ENCODE results near the gene C3orf22. TPM values are rescaled to one million over a fixed set of nuclear protein-coding genes. Genes with fewer than 3 reads are reported as not detected.
"Not testable (repeated sequence)": the region's sequence is repeated elsewhere in the genome, so short reads cannot be mapped to it uniquely, and the experiment has no call there.

The C3orf22 gene
- total and polyA plus RNA-seq, 12 donors = 0.26 TPM; not detected in 11

DNA sequence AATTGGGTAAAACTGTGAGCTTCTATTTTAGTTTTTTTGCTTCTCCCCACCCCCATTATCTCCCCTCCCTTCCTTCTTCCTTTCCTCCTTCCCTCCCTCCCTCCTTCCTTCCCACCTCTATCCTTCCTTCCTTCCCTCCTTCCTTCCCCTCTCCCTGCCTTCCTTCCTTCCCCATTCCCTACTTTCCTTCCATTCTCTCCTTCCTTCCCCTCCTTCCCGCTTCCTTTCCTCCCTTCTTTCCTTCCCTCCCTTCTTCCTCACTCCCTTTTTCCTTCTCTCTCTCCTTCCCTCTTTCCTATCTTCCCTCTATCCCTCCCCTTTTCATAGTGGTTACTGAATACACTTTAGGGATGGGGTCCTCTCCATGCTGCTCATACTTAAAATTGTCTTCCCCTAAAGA lies 40.4 kb upstream of the C3orf22 start:
- Histone ChIP-seq H3K4me1 (no peaks in the 10 kb centered on the region), H3K27ac (no peak overlapping the region), H3K4me3 (no peak overlapping the region), H3K9me3 (peaks cover 0 to 5% (median 0%) of the 10 kb centered on the region in 11 donors), H3K27me3 (no peaks in the 10 kb centered on the region), H3K36me3 (peaks cover 0 to 18% (median 0%) of the 10 kb centered on the region in 9 donors)
- WGBS, 2 donors = 0 to 2% methylated on average over 1 of the region's 1 CpG
- ATAC-seq = no peak
- TF ChIP-seq, protein P1, sequence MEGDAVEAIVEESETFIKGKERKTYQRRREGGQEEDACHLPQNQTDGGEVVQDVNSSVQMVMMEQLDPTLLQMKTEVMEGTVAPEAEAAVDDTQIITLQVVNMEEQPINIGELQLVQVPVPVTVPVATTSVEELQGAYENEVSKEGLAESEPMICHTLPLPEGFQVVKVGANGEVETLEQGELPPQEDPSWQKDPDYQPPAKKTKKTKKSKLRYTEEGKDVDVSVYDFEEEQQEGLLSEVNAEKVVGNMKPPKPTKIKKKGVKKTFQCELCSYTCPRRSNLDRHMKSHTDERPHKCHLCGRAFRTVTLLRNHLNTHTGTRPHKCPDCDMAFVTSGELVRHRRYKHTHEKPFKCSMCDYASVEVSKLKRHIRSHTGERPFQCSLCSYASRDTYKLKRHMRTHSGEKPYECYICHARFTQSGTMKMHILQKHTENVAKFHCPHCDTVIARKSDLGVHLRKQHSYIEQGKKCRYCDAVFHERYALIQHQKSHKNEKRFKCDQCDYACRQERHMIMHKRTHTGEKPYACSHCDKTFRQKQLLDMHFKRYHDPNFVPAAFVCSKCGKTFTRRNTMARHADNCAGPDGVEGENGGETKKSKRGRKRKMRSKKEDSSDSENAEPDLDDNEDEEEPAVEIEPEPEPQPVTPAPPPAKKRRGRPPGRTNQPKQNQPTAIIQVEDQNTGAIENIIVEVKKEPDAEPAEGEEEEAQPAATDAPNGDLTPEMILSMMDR (IDR thresholded peaks at IDR 0.05) = no peak
- DNase-seq = no peak
- intact Hi-C loops (cut with DNase I) = no loop called here

DNA sequence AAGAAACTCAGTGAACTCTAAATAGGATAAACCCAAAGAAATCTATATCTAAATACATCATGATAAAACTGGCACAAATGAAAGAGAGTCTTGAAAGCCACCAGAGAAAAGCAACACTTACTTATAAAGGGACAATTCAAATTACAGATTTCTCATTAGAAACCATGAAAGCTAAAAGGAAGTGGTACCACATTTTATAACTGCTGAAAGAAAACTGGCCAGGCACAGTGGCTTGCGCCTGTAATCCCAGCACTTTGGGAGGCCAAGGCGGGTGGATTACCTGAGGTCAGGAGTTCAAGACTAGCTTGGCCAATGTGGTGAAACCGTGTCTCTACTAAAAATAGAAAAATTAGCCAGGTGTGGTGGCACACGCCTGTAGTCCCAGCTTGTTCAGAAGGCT lies 36.7 kb upstream of the C3orf22 start:
- H3K27ac ChIP-seq; DNase-seq; H3K27me3 ChIP-seq; ATAC-seq; intact Hi-C loops (cut with DNase I); H3K4me3 ChIP-seq; H3K4me1 ChIP-seq; H3K36me3 ChIP-seq: not testable (repeated sequence)
- peaks cover 0 to 11% (median 0%) of the 10 kb centered on the region in 11 donors for H3K9me3 ChIP-seq
- 91 to 96% methylated on average over 4 of the region's 4 CpGs for WGBS, 2 donors

DNA sequence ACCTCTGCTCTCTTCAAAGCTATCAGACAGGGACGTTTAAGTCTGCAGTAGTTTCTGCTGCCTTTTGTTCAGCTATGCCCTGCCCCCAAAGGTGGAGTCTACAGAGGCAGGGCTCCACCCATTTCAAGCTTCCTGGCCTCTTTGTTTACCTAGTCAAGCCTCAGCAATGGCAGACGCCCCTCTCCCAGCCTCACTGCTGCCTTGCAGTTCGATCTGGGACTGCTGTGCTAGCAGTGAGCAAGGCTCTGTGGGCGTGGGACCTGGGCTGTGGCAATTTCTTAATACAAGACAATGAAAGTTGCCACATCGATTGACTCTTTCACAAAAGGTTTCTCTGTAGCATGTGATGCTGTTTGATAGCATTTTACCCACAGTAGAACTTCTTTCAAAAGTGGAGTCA lies 32.8 kb upstream of the C3orf22 start:
- DNase-seq; H3K4me3 ChIP-seq; H3K27ac ChIP-seq; H3K36me3 ChIP-seq; H3K4me1 ChIP-seq; intact Hi-C loops (cut with DNase I); ATAC-seq; H3K27me3 ChIP-seq: not testable (repeated sequence)
- WGBS, 2 donors = 58 to 70% methylated on average over 5 of the region's 5 CpGs
- peaks cover 0 to 44% (median 0%) of the 10 kb centered on the region in 11 donors for H3K9me3 ChIP-seq

DNA sequence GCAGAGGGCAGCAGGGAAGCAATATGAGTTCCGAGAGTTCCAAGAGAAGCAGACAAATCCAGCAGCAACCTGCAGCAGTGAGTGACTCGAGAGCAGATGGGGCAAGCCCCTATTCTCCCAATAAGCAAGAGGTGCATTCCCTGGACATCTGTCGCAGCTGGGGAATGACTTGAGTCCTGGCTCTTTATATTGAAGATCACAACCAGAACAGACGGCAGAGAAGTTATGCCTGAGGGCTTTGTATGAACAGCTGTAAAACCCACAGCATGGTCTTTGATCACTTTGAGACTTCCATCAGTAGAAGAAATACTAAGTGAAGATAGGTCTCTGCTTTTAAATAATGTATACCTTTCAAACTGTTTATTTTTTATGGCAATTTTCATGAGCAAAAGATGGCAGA lies 23.6 kb upstream of the C3orf22 start:
- ATAC-seq (no peak), DNase-seq (no peak)
- 77 to 79% methylated on average over 4 of the region's 4 CpGs for WGBS, 2 donors

DNA sequence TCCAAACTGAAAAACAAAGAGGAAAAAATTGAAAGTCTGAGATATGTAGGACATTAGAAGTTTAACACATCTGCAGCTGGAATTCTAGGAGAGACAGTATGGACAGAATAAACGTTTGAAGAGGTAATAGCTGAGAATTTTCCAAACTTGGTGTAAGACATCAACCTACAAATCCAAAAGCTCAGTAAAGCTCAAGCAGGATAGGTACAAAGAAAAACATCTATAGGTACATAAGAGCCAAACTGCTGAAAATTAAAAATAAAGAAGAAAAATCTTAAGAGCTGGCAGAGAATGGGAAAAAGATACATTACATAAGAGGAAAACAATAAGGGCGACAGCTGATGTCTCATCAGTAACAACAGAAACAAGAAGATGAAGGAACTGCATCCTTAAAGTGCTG lies 22.8 kb upstream of the C3orf22 start:
- intact Hi-C loops (cut with DNase I) = no loop called here
- no peaks in the 10 kb centered on the region for H3K4me1 ChIP-seq
- TF ChIP-seq, protein P1 (IDR thresholded peaks at IDR 0.05) = no peak
- ATAC-seq = no peak
- no peak overlapping the region for H3K27ac ChIP-seq
- H3K27me3 ChIP-seq = no peaks in the 10 kb centered on the region
- DNase-seq = no peak
- H3K4me3 ChIP-seq = no peak overlapping the region
- no peaks in the 10 kb centered on the region for H3K36me3 ChIP-seq
- peaks cover 0 to 17% (median 0%) of the 10 kb centered on the region in 11 donors for H3K9me3 ChIP-seq
- WGBS, 2 donors = 81 to 84% methylated on average over 2 of the region's 2 CpGs

More for the DNA sequence above, 23.6 kb upstream of the C3orf22 start:
- no peaks in the 10 kb centered on the region for H3K27me3 ChIP-seq
- H3K36me3 ChIP-seq = no peaks in the 10 kb centered on the region
- TF ChIP-seq, protein P1 (IDR thresholded peaks at IDR 0.05) = no peak
- peaks cover 0 to 24% (median 3%) of the 10 kb centered on the region in 11 donors for H3K9me3 ChIP-seq
- no peaks in the 10 kb centered on the region for H3K4me1 ChIP-seq
- no peak overlapping the region for H3K27ac ChIP-seq
- no peak overlapping the region for H3K4me3 ChIP-seq
- intact Hi-C loops (cut with DNase I) = no loop called here

Data from heart right ventricle (tissue), 16 donors.